ENCODE data around the gene TRAP1. TPM values are rescaled to one million over a fixed set of nuclear protein-coding genes. Genes with fewer than 3 reads are reported as not detected.
"Not testable (repeated sequence)": the region's sequence is repeated elsewhere in the genome, so short reads cannot be mapped to it uniquely, and the experiment has no call there.

Gene TRAP1
- total RNA-seq, 2 experiments from 2014 or later = 384 to 396 TPM

DNA sequence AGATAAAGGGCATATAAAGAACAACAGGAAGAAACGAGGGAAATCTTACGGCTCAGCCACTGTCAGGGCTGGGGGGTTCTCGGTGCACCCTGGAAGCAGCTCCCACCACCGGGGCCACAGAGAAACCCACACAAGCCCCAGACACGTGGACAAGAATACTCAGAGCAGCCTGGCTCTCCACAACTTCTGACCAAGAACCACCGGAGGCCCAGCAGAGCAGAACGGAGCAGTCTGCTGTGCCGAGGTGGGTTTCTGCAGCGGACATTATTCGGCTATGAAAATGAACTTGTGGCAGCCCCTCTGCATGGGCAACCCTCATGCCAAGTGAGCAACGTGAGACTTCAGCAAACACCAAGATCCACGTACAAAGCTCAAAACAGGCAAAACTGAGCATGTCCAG is 56.0 kb downstream of the TRAP1 start:
- no peaks in the 10 kb centered on the region for H3K27me3 Mint-ChIP-seq (ENCODE audit: low read depth)
- H3K27ac Mint-ChIP-seq = peak overlapping the region; percentile 80
- no peaks in the 10 kb centered on the region for H3K9me3 Mint-ChIP-seq
- H3K4me3 Mint-ChIP-seq = no peak overlapping the region
- DNase-seq = no peak
- intact Hi-C loops (cut with micrococcal nuclease) = no loop called here
- peaks cover 4% of the 10 kb centered on the region for H3K4me1 Mint-ChIP-seq (ENCODE audit: low read depth)
- H3K36me3 Mint-ChIP-seq (ENCODE audit: low read depth) = peaks cover 48% of the 10 kb centered on the region
- CTCF ChIA-PET = no interaction called here

DNA sequence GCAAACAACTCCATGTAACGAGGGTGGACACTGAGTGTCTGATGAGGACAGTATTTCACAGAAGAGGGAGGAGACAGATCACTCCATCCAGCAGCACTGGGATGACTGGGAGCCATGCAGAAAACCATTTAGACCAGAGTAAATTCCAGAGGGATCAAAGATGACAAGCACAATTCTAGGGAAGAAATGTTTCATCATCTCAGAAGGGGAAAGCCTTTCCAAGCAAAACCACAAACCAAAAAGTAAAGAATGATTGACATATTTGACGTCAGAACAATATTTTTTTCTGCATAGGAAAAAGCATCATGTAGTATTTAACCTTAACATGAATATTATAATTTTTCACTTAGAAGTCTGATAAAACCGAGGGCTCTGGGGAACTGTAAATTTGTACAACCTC is 58.1 kb downstream of the TRAP1 start:
- intact Hi-C loops (cut with micrococcal nuclease) = no loop called here
- Mint-ChIP-seq H3K4me3 (no peak overlapping the region), H3K27me3 (ENCODE audit: low read depth) (no peaks in the 10 kb centered on the region), H3K4me1 (ENCODE audit: low read depth) (peaks cover 4% of the 10 kb centered on the region), H3K36me3 (ENCODE audit: low read depth) (peaks cover 42% of the 10 kb centered on the region), H3K9me3 (no peaks in the 10 kb centered on the region), H3K27ac (peak overlapping the region; percentile 71)
- DNase-seq = no peak
- CTCF ChIA-PET = interaction anchor here (0.6 kb wide), 1 partner anchor 1324 kb away, joined by 3 read pairs; no protein-coding TSS in a partner anchor

DNA sequence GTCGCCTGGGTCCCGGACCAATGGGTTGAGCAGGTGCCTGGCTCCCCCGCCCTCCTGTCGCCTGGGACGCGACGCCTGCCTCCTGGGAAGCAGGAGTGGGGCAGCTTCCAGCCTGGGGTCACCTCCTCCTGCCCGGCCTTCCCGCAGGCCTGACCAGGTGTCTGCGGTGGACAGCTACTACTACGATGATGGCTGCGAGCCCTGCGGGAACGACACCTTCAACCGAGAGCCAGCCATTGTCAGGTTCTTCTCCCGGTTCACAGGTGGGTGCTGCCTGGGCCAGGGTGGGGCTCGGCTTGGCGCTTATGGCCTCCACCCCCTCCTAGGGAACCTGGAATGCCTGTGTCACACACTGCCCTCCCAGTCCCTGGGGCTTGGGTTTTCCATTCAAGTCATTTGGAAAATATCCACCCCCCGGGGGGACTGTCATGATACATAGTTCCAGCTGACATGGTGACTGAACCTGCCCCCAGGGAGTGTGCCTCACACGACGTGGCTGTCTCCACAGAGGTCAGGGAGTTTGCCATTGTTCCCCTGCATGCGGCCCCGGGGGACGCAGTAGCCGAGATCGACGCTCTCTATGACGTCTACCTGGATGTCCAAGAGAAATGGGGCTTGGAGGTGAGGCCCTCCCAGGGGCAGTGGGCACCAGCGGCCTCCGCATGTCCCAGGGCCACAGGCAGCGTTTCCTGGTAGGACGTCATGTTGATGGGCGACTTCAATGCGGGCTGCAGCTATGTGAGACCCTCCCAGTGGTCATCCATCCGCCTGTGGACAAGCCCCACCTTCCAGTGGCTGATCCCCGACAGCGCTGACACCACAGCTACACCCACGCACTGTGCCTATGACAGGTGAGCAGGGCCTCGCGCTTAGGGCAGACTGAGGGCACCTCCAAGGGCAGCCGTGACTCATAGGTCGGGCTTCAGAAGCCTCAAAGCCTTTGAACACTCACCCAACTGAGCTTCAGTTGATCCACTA is 60.5 kb downstream of the TRAP1 start:
- Mint-ChIP-seq H3K4me1 (ENCODE audit: low read depth) (peaks cover 4% of the 10 kb centered on the region), H3K27ac (peak overlapping the region; percentile 68), H3K27me3 (ENCODE audit: low read depth) (no peaks in the 10 kb centered on the region), H3K4me3 (no peak overlapping the region), H3K9me3 (no peaks in the 10 kb centered on the region), H3K36me3 (ENCODE audit: low read depth) (peaks cover 37% of the 10 kb centered on the region)
- intact Hi-C loops (cut with micrococcal nuclease) = no loop called here
- CTCF ChIA-PET = interaction anchor here (0.8 to 1.1 kb wide), 2 partner anchors 35 to 45 kb away, joined by 3 read pairs; no protein-coding TSS in a partner anchor
- DNase-seq = peak; percentile 37

DNA sequence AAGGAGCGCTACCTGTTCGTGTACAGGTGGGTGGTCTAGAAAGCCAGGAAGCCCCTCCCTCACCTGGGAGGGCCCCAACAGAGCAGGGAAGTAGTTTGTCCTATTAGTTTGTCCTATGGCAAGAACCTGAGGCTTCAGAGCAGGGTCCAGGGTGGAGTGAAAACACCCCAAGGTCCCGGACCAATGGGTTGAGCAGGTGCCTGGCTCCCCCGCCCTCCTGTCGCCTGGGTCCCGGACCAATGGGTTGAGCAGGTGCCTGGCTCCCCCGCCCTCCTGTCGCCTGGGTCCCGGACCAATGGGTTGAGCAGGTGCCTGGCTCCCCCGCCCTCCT is 61.2 kb downstream of the TRAP1 start:
- DNase-seq; H3K4me3 Mint-ChIP-seq; H3K27me3 Mint-ChIP-seq (ENCODE audit: low read depth); H3K27ac Mint-ChIP-seq; H3K4me1 Mint-ChIP-seq (ENCODE audit: low read depth); H3K9me3 Mint-ChIP-seq; intact Hi-C loops (cut with micrococcal nuclease): not testable (repeated sequence)
- CTCF ChIA-PET = interaction anchor here (0.7 to 1.5 kb wide), 2 partner anchors 15 to 124 kb away, joined by 3 read pairs; no protein-coding TSS in a partner anchor
- H3K36me3 Mint-ChIP-seq (ENCODE audit: low read depth) = peaks cover 33% of the 10 kb centered on the region

DNA sequence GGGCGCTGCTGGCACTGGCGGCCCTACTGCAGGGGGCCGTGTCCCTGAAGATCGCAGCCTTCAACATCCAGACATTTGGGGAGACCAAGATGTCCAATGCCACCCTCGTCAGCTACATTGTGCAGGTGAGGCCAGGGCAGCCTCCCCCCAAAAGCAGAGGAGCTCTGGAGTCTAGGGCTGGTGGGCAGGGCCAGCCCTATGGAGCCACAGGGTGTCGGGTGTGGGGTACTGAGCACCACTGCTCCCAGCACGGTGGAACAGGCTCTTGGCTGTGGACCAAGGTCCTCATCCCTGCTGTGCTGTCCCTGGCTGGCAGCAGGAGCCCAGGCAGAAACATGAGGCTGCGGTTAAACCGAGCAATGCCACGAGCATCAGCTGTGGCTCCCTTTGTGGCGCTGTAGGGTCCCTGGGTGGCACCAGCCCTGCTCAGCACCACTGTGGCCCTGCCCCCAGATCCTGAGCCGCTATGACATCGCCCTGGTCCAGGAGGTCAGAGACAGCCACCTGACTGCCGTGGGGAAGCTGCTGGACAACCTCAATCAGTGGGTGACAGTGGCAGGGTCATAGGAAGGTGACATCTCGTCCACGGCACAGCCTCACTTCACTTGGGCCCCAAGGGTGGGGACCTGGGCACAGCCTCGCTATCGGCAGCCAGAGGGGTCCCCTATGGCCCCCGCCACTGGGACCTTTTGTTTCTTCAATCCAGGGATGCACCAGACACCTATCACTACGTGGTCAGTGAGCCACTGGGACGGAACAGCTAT is 61.7 kb downstream of the TRAP1 start:
- DNase-seq = no peak
- Mint-ChIP-seq H3K36me3 (ENCODE audit: low read depth) (peaks cover 29% of the 10 kb centered on the region), H3K27ac (no peak overlapping the region), H3K27me3 (ENCODE audit: low read depth) (no peaks in the 10 kb centered on the region), H3K9me3 (no peaks in the 10 kb centered on the region), H3K4me3 (no peak overlapping the region), H3K4me1 (ENCODE audit: low read depth) (peaks cover 4% of the 10 kb centered on the region)
- CTCF ChIA-PET = interaction anchor here (0.7 to 1.5 kb wide), 3 partner anchors 12 to 125 kb away, joined by 3 read pairs; no protein-coding TSS in a partner anchor
- intact Hi-C loops (cut with micrococcal nuclease) = no loop called here

DNA sequence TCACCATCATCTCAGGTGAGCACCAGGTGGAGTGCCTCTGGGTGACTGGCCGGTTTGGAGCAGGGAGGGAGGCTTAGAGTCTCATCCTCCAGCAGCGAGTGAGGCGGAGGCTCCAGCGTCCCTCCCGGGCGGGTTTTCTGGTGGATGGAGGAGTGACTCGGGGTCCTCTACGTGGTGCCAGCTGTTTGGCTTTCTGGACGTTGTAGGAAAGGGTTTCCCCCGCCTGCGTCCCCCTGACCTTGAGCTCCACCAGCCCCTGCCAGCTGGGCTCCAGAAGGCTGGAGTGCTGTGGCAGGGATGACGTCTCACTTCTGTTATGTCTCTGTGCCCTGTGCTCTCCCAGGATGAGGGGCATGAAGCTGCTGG is 62.3 kb downstream of the TRAP1 start:
- Mint-ChIP-seq H3K36me3 (ENCODE audit: low read depth) (peaks cover 28% of the 10 kb centered on the region), H3K27ac (no peak overlapping the region), H3K27me3 (ENCODE audit: low read depth) (no peaks in the 10 kb centered on the region), H3K9me3 (no peaks in the 10 kb centered on the region), H3K4me1 (ENCODE audit: low read depth) (peaks cover 4% of the 10 kb centered on the region), H3K4me3 (no peak overlapping the region)
- intact Hi-C loops (cut with micrococcal nuclease) = no loop called here
- no peak for DNase-seq
- CTCF ChIA-PET = interaction anchor here (1.0 to 1.5 kb wide), 2 partner anchors 11 to 125 kb away, joined by 3 read pairs; no protein-coding TSS in a partner anchor

DNA sequence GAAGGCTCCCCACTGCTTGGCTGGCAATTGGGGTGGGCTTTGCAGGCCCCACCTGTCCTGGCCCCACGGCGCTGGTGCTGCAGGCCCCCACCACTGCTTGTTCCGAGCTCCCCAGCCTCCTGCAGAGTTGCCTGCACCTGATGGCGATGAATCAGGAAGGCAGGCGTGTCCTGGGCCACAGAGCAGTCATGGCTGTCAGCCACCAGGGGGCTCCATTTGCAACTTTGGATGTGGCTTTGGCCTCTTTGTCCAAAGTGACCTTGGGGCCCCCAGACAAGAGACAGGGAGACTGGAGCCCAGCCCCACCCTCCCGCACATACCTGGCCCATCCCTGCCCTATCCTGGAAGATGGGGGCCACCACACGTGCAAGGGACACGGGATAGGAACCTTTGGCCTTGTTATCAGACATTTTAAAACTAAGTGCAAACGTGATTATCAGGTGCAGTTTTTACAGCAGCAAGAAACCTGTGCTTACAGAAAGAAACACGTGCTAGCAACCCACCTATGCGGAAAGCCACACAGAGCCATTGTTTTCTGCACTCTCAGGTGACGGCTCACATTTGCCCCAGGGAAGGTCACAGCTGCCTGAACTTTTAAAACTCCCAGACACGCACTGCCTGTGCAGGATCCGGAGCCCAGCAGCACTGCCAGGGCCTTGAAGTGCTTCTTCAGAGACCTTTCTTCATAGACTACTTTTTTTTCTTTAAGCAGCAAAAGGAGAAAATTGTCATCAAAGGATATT is 62.9 kb downstream of the TRAP1 start, which contains the start of gene DNASE1:
Gene DNASE1 (plus strand): TSS at position 443 of the 743 bp plus-strand sequence. CDS start 683 bp downstream, outside the sequence.
- intact Hi-C loops (cut with micrococcal nuclease) = no loop called here
- Mint-ChIP-seq H3K27ac (no peak within 1 kb of the TSS), H3K9me3 (no peaks in the 10 kb centered on the region), H3K27me3 (ENCODE audit: low read depth) (no peaks in the 10 kb centered on the region), H3K4me3 (no peak within 1 kb of the TSS), H3K36me3 (ENCODE audit: low read depth) (peaks cover 22% of the 10 kb centered on the region), H3K4me1 (ENCODE audit: low read depth) (peaks cover 4% of the 10 kb centered on the region)
- DNase-seq = peak; percentile 74
- CTCF ChIA-PET = interaction anchor here (0.6 to 1.5 kb wide), 6 partner anchors 11 to 126 kb away, joined by 3 to 4 read pairs (median 3); no protein-coding TSS in a partner anchor

DNA sequence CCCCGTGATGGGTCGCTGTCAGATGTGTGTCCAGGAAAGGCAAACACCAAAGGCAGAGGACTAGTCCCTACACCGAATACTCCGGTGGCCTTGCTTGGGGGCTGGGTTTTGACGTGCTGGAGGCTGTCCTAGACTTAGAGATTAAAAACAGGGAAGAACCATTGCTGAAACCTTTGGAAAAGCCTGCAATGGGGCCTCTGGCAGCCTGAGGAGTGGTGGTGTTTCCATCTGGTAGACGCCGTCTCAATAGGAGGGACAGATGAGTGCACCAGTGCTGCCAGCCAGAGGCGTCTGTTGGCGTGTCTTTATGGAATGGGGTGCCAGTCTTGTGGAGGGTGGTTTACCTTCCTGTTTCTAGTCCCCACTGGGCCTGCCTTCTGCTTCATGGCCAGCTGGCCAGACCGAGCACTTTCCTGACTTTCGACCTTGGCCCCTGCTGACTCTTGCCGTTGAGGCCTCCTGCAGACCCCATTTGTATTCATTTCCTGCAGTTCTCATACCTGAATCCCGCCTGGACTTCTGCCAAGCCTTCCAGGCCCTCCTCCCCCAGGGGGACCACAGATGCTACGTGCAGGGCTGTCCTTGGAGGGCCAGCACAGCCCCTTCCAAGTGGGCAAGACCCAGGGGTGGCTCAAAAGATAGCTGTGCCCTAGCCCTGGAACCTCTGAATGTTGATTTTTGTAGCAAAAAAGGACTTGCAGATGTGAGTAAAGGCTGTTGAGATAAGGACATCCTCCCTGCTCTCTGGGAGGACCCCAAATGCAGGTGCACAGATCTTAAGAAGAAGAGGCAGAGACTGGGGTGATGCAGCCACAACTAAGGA is 64.7 kb downstream of the TRAP1 start:
- peaks cover 4% of the 10 kb centered on the region for H3K4me1 Mint-ChIP-seq (ENCODE audit: low read depth)
- DNase-seq = no peak
- CTCF ChIA-PET = interaction anchor here (1.2 kb wide), 1 partner anchor 26 kb away, joined by 3 read pairs; no protein-coding TSS in a partner anchor
- no peaks in the 10 kb centered on the region for H3K27me3 Mint-ChIP-seq (ENCODE audit: low read depth)
- peaks cover 15% of the 10 kb centered on the region for H3K36me3 Mint-ChIP-seq (ENCODE audit: low read depth)
- no peak overlapping the region for H3K4me3 Mint-ChIP-seq
- intact Hi-C loops (cut with micrococcal nuclease) = no loop called here
- H3K27ac Mint-ChIP-seq = no peak overlapping the region
- no peaks in the 10 kb centered on the region for H3K9me3 Mint-ChIP-seq

DNA sequence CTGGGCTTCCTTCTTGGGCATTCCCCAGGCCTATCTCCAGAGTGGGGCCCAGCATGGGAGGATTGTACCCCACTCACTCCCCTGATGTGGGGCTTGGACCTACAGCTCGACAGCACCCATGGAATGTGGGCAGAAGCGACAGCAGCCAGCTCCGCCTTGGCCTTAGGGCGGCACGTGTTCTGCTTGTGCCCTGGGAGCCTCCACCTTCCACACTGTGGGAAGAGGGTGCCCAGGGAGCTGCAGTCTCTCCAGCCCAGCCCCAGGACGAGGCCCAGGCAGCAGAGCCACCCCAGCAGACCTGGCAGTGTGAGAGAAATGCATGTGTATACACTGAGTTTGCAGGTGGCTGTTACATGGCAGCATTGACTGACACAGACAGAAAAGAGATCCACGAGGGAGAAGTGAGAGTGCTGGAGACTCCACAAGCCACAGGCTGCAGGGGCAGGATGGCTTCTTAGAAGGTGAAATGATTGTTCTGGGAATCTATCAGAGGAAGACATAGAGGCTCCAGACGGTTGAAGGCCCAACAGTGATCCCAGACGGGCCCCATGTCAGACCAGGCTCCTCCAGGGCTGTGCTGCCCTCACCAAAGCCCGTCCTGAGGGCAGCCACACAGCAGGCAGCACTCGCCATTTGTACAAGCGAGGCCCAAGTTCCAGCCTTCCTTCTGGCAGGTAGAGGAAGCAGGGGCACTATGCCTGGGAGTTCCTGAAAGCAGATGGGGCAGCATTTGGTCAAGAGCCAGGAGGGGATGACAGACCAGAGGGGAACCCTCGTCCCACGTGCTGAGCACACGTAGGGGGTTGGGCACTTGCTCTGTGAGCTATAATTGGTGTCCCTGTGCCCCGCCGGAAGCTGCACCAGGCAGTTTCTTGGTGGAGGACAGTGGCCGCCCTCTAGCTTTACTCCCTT is 65.6 kb downstream of the TRAP1 start:
- intact Hi-C loops (cut with micrococcal nuclease) = no loop called here
- H3K9me3 Mint-ChIP-seq = no peaks in the 10 kb centered on the region
- no peaks in the 10 kb centered on the region for H3K4me1 Mint-ChIP-seq (ENCODE audit: low read depth)
- no peak overlapping the region for H3K27ac Mint-ChIP-seq
- H3K4me3 Mint-ChIP-seq = no peak overlapping the region
- H3K36me3 Mint-ChIP-seq (ENCODE audit: low read depth) = peaks cover 6% of the 10 kb centered on the region
- no peak for DNase-seq
- CTCF ChIA-PET = no interaction called here
- no peaks in the 10 kb centered on the region for H3K27me3 Mint-ChIP-seq (ENCODE audit: low read depth)

DNA sequence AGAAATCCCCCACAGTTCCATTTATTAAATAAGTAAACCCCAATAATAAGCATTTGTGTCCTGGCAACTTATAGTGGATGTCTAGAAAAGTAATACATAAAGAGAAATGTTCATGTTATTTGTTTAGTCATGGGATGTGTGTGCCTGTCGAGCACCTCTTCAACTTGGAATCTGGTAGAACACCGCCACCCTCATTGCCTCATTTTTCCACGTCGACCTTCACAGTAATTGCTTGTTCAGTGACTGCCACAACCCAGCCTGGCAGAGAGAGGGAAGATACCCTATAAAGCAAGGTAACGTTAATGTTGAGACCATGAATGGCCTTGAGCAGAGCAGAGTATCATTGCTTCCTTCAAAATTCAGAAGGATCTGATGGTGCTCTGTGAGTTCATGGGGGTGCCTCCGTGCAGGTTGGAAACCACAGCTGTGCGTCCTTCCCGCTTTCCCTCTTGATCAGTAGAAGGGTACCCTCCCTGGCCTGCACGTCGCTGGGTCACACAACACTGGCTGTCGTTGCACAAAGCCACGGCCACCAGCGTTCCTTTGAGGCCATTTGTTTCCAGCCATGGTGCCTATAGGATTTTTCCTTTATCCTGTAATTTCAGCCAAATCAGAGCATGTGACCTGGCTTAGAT is 66.6 kb downstream of the TRAP1 start:
- H3K4me1 Mint-ChIP-seq (ENCODE audit: low read depth) = no peaks in the 10 kb centered on the region
- H3K27ac Mint-ChIP-seq = peak overlapping the region; percentile 22
- H3K27me3 Mint-ChIP-seq (ENCODE audit: low read depth) = no peaks in the 10 kb centered on the region
- H3K4me3 Mint-ChIP-seq = no peak overlapping the region
- CTCF ChIA-PET = no interaction called here
- DNase-seq = no peak
- H3K36me3 Mint-ChIP-seq (ENCODE audit: low read depth) = peaks cover 6% of the 10 kb centered on the region
- no peaks in the 10 kb centered on the region for H3K9me3 Mint-ChIP-seq
- intact Hi-C loops (cut with micrococcal nuclease) = no loop called here
